Measurements from ENCODE around the gene SMIM10L1.

SMIM10L1 gene

DNA sequence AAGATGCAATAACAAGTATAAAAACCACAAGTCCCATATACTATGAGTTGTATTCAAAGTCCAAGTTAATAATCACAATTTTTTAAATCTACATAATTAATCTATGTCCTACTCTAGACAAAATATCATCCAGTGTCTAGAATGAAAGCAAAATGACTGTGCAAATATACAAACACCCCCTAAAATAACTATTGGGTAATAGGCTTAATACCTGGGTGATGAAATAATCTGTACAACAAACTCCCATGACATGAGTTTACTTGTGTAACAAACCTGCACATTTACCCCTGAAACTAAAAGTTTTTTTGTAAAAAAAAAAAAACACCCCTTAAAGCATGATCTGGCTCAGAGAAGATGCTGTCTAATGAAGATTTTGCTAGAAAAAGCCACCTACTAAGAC is 11.5 kb downstream of the SMIM10L1 start:
- TF ChIP-seq, protein P1, sequence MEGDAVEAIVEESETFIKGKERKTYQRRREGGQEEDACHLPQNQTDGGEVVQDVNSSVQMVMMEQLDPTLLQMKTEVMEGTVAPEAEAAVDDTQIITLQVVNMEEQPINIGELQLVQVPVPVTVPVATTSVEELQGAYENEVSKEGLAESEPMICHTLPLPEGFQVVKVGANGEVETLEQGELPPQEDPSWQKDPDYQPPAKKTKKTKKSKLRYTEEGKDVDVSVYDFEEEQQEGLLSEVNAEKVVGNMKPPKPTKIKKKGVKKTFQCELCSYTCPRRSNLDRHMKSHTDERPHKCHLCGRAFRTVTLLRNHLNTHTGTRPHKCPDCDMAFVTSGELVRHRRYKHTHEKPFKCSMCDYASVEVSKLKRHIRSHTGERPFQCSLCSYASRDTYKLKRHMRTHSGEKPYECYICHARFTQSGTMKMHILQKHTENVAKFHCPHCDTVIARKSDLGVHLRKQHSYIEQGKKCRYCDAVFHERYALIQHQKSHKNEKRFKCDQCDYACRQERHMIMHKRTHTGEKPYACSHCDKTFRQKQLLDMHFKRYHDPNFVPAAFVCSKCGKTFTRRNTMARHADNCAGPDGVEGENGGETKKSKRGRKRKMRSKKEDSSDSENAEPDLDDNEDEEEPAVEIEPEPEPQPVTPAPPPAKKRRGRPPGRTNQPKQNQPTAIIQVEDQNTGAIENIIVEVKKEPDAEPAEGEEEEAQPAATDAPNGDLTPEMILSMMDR (conservative IDR thresholded peaks at IDR 0.05): no peak
- H3K27ac ChIP-seq: peak overlapping the region; percentile 42

DNA sequence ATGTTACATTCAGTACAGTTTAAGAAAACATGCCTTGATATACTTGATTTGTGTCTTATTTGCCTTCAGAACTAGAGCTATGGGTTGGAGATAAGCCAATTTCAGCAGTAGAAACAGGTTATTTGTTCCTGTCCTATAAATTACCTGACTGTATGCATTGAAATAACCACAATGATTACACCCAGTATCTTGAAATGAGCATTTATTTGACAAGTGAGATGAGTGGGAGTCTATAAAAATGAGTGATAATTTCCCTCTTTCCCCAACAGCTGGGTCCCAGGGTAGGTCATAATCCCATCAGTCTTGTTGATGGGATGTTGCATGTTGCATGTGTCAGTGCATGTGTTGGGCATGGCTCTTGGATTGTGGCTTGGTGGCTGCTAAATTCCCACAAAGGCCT is 12.0 kb downstream of the SMIM10L1 start:
- H3K27ac ChIP-seq: peak overlapping the region; percentile 42
- TF ChIP-seq, protein P1 (conservative IDR thresholded peaks at IDR 0.05): no peak

DNA sequence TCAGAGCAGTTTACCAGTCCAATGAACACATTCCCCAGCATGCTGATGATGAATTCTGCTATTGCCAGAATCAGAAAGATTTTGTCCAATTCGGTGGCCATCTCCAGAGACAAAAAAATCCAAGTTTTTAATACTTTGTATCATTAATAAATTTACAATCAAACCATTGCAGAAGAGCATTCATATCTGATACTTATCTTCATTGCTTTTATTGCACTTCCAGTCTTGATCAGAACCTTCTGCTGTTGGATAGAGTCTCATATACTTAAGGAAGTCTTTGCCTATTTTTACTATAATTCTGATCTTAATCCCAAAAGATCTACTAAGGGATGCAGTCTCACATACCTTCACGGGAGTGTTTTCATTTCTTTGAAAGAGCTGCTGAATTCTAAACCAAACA is 15.8 kb downstream of the SMIM10L1 start, which contains the start of gene TAS2R42:
TAS2R42 (minus strand) TSS at position 101 of the 400 bp plus-strand sequence; CDS start at position 101, 0 bp downstream.
- TF ChIP-seq, protein P1 (conservative IDR thresholded peaks at IDR 0.05): no peak
- no peak within 1 kb of the TSS for H3K27ac ChIP-seq

DNA sequence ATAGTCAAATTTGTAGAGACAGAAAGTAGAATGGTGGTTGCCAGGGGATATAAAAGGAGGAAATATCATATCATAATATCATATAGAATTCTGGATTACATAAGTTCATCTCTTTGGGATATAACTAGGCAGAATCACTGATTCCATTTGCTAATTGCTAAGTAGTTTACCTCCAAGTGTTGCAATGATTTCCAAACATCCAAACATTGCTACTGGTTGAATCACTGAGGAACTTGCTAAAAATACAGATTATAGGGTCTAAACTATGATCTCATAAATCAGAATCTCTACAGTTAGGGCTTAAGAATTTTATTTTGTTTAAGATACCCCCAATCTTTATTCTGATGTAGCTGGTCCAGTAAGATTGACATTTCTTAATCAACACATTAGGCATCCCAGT is 31.8 kb downstream of the SMIM10L1 start:
- TF ChIP-seq, protein P1 (conservative IDR thresholded peaks at IDR 0.05): no peak
- no peak overlapping the region for H3K27ac ChIP-seq

DNA sequence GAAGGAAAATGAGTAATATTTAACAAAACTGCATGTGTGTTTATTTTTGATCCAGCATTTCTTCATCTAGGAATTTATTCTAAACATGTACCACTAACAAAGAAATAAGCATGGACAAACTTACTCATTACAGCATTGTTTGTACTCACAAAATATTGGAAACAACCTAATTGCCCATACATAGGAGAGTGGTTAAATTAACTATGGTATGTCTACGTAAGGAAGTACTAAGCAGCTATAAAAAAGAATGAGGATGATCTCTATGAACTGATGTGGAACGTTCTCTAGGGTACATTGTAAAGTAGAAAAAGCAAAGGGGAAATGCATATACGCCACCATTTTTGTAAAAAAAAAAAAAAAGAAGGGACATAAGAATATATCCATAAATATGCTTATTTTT is 33.2 kb downstream of the SMIM10L1 start:
- TF ChIP-seq, protein P1 (conservative IDR thresholded peaks at IDR 0.05): no peak
- H3K27ac ChIP-seq: no peak overlapping the region

DNA sequence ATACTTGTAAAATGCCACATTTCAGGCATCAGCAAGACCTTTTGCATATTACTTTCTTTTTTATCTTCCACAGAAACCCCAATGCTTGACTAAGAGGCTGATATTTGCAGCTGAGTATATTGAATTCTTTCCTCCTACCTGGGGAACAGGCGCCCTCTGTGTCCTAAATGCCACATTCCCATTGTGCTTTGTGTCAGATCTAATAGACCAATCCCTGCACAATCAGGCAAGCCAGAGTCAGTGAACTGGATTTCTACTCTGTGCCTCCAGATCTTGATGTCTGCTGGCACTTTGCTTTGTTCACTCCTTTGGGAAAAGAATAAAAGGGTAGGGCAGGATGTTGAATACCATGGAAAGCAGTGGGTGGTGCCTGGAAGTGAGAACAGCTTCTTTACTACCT is 38.1 kb downstream of the SMIM10L1 start:
- no peak overlapping the region for H3K27ac ChIP-seq

More for the DNA sequence above, 38.1 kb downstream of the SMIM10L1 start:
- TF ChIP-seq, protein P1 (conservative IDR thresholded peaks at IDR 0.05): peak; percentile 15; the same call in 1 of the 2 replicates
